ENCODE data around the gene PRR13.
"Not testable (repeated sequence)": the region's sequence is repeated elsewhere in the genome, so short reads cannot be mapped to it uniquely, and the experiment has no call there.

DNA sequence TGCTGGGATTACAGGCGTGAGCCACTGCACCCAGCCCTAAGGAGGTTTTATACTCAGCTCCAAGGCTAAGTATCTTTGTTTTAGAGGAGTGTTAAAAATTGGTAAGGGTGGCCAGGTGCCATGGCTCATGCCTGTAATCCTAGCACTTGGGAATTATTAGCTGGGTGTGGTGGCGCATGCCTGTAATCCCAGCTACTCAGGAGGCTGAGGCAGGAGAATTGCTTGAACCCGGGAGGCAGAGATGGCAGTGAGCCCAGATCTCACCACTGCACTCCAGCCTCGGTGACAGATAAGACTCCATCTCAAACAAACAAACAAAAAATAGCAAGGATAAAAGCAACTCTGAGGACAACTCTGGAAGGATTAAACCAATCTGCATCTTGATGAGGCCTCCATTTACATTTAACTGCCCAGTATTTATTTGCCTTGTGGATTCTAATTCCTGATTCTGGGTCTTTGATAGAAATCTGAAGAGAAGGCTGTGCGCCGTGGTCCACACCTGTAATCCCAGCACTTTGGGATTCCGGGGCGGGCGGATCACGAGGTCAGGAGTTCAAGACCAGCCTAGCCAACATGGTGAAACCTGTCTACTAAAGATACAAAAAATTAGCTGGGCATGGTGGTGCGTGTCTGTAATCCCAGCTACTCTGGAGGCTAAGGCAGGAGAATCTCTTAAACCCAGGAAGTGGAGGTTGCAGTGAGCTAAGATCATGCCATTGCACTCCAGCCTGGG is 3.2 kb downstream of the PRR13 start:
- TF ChIP-seq CTCF (IDR thresholded peaks at IDR 0.05; ENCODE audit: extremely low read depth in 1 of 2, insufficient read depth in 1 of 2, low read depth in 1 of 2, low read length in 2 of 2); POLR2AphosphoS5 (IDR thresholded peaks at IDR 0.05; ENCODE audit: insufficient read depth, low read depth, low read length); POLR2A (IDR thresholded peaks at IDR 0.05; ENCODE audit: low read depth, low read length); EZH2 (IDR thresholded peaks at IDR 0.05; ENCODE audit: borderline replicate concordance, low read depth, low read length, severe bottlenecking); JUN (IDR thresholded peaks at IDR 0.05; ENCODE audit: borderline replicate concordance, insufficient read depth, insufficient read length, low read depth); MYC (IDR thresholded peaks at IDR 0.05; ENCODE audit: low read depth, low read length); GATA2 (IDR thresholded peaks at IDR 0.05; ENCODE audit: insufficient read depth, insufficient read length, low read depth, low read length); MAX (IDR thresholded peaks at IDR 0.05; ENCODE audit: insufficient read depth, insufficient read length): not testable (repeated sequence)
